Right lobe of liver (tissue), 6 donors: Measurements from ENCODE around the gene PWP2. TPM values are rescaled to one million over a fixed set of nuclear protein-coding genes. Genes with fewer than 3 reads are reported as not detected.

ENCODE experiments used
- ATAC-seq, 4 donors: fragments of 200-7000 bp; cut with Tn5 transposase; one replicate each; pipeline ENCODE4 v1.9.1; 2020; ENCODE audit warnings: mild to moderate bottlenecking in 4 of 4, moderate library complexity in 4 of 4
- DNase-seq, 3 donors: peaks; one replicate each; pipeline ENCODE4 v3.0.0-alpha.2; 2020
- H3K27ac ChIP-seq, 3 donors: fragments of 200-600 bp; one replicate each; pipeline ENCODE4 v1.8.0; 2022
- H3K27me3 ChIP-seq, 2 donors: fragments of 200-600 bp; one replicate each; pipeline ENCODE4 v1.8.0; 2022
- H3K36me3 ChIP-seq, 4 donors: fragments of 200-600 bp; sonication (generic) in 1 of 4; one replicate each; pipeline versions ENCODE4 v1.5.1 to v1.8.0; 2017 to 2022; ENCODE audit warnings: control low read depth in 1 of 4
- H3K4me1 ChIP-seq, 4 donors: fragments of 200-600 bp; sonication (generic) in 1 of 4; one replicate each; pipeline versions ENCODE4 v1.5.1 to v1.8.0; 2017 to 2022; ENCODE audit warnings: control low read depth in 1 of 4
- H3K4me3 ChIP-seq, 3 donors: fragments of 200-600 bp; one replicate each; pipeline ENCODE4 v1.8.0; 2022
- H3K9me3 ChIP-seq, 4 donors: fragments of 200-600 bp; sonication (generic) in 1 of 4; one replicate each; pipeline versions ENCODE4 v1.5.1 to v1.8.0; 2017 to 2022; ENCODE audit warnings: control low read depth in 1 of 4
- POLR2A ChIP-seq: fragments of 450-650 bp; IDR thresholded peaks from one replicate; pipeline ENCODE4 v1.6.1; 2017; ENCODE audit warnings: antibody characterized with exemption, mild to moderate bottlenecking
- WGBS: methylation state at CpG from one replicate; pipeline ENCODE4 v1.1.6; 2018; ENCODE audit warnings: low coverage, low lambda C conversion rate; ENCODE audit not compliant: insufficient coverage; ENCODE audit errors: missing lambda C conversion rate; 5-methylcytosine and 5-hydroxymethylcytosine counted together
- intact Hi-C, 2 donors: fragments of 100-400 bp; cut with DNase I; formaldehyde crosslinking; loops; one replicate each; pipeline versions ENCODE4 v1.11.2 to v1.14.1; 2022
- total RNA-seq, 6 experiments: library from RNA; depleted of rRNA in 2 of 6; stranded (reverse); fragments of >200 nt in 2 of 6; fragmentation: NEBNext Ultra II Directional in 3 of 6; extraction: Animal tissue kit (Norgen Biotek cat#: 25700) in 3 of 6; gene quantifications; one replicate each; pipeline versions ENCODE4 v1.1.0 to v1.2.4, GENCODE V29; 2016 to 2023
- TF ChIP-seq, protein P1 (sequence below), 4 donors: fragments of 200-600 bp in 3 of 4; fragments of 450-650 bp in 1 of 4; IDR thresholded peaks; one replicate each; pipeline versions ENCODE4 v1.5.1 to v1.8.0; 2016 to 2022; ENCODE audit warnings: antibody characterized with exemption in 4 of 4, mild to moderate bottlenecking in 2 of 4
- donor health status: DM: no; HTN: yes; CAD: no.
- donor health status: DM: no; HTN: no; CAD: no.
- donor health status: DM: no; HTN: no; CAD: no.
- donor health status: DM: no; HTN: yes; CAD: no.
- donor health status: DM: no; HTN: yes; CAD: no.

PWP2 gene
- total RNA-seq, 6 experiments from 2014 or later = 0.93 to 7.5 (median 3.0) TPM

- peaks cover 0 to 30% (median 9%) of the 10 kb centered on the region in 4 donors for H3K36me3 ChIP-seq
- peak in 1 of 3 donors; percentile 24 for DNase-seq
- H3K27ac ChIP-seq = no peak overlapping the region
Observed at GRCh38 chr21:44066116-44066515, 41.1 kb upstream of the PWP2 start.

GRCh38 chr21:44067011-44067839 lies 40.0 kb upstream of the PWP2 start:
- peak in 1 of 3 donors; percentile 43 for DNase-seq
- TF ChIP-seq POLR2A = no peak
- TF ChIP-seq, protein P1, sequence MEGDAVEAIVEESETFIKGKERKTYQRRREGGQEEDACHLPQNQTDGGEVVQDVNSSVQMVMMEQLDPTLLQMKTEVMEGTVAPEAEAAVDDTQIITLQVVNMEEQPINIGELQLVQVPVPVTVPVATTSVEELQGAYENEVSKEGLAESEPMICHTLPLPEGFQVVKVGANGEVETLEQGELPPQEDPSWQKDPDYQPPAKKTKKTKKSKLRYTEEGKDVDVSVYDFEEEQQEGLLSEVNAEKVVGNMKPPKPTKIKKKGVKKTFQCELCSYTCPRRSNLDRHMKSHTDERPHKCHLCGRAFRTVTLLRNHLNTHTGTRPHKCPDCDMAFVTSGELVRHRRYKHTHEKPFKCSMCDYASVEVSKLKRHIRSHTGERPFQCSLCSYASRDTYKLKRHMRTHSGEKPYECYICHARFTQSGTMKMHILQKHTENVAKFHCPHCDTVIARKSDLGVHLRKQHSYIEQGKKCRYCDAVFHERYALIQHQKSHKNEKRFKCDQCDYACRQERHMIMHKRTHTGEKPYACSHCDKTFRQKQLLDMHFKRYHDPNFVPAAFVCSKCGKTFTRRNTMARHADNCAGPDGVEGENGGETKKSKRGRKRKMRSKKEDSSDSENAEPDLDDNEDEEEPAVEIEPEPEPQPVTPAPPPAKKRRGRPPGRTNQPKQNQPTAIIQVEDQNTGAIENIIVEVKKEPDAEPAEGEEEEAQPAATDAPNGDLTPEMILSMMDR (IDR thresholded peaks at IDR 0.05) = peak in 1 of 4 donors; percentile 27
- peak; percentile 42 to 47 (median 44) for ATAC-seq
- intact Hi-C loops = no loop called here
- H3K4me1 ChIP-seq = no peaks in the 10 kb centered on the region
- H3K27ac ChIP-seq = no peak overlapping the region
- no peaks in the 10 kb centered on the region for H3K27me3 ChIP-seq
- peaks cover 0 to 27% (median 9%) of the 10 kb centered on the region in 4 donors for H3K36me3 ChIP-seq
- WGBS = 57% methylated on average over 8 of the region's 15 CpGs
- no peak overlapping the region for H3K4me3 ChIP-seq
- H3K9me3 ChIP-seq = no peaks in the 10 kb centered on the region

More at GRCh38 chr21:44066116-44066515, 41.1 kb upstream of the PWP2 start:
- H3K9me3 ChIP-seq = no peaks in the 10 kb centered on the region
- no peaks in the 10 kb centered on the region for H3K4me1 ChIP-seq
- ATAC-seq = no peak
- H3K27me3 ChIP-seq = no peaks in the 10 kb centered on the region
- intact Hi-C loops = no loop called here
- TF ChIP-seq, protein P1 (IDR thresholded peaks at IDR 0.05) = no peak
- TF ChIP-seq POLR2A = no peak
- H3K4me3 ChIP-seq = no peak overlapping the region
- WGBS = 87% methylated on average over 3 of the region's 10 CpGs

GRCh38 chr21:44070391-44070790 lies 36.8 kb upstream of the PWP2 start:
- Histone ChIP-seq H3K4me1 (no peaks in the 10 kb centered on the region), H3K9me3 (no peaks in the 10 kb centered on the region), H3K27me3 (no peaks in the 10 kb centered on the region), H3K27ac (no peak overlapping the region), H3K36me3 (peaks cover 0 to 32% (median 10%) of the 10 kb centered on the region in 4 donors), H3K4me3 (no peak overlapping the region)
- no peak for ATAC-seq
- intact Hi-C loops = no loop called here
- WGBS = 100% methylated on average over 2 of the region's 7 CpGs
- TF ChIP-seq POLR2A = no peak
- TF ChIP-seq, protein P1 (IDR thresholded peaks at IDR 0.05) = no peak
- no peak for DNase-seq

GRCh38 chr21:44071359-44072104 lies 35.7 kb upstream of the PWP2 start:
- Histone ChIP-seq H3K27me3 (no peaks in the 10 kb centered on the region), H3K4me1 (no peaks in the 10 kb centered on the region), H3K36me3 (peaks cover 0 to 39% (median 10%) of the 10 kb centered on the region in 4 donors), H3K9me3 (no peaks in the 10 kb centered on the region), H3K27ac (no peak overlapping the region), H3K4me3 (no peak overlapping the region)
- no peak for ATAC-seq
- intact Hi-C loops = no loop called here
- 91% methylated on average over 13 of the region's 15 CpGs for WGBS
- DNase-seq = no peak
- TF ChIP-seq, protein P1 (IDR thresholded peaks at IDR 0.05) = no peak
- no peak for TF ChIP-seq POLR2A
